Panc1 (cell line): ENCODE results near the gene ADARB2. TPM values are rescaled to one million over a fixed set of nuclear protein-coding genes. Genes with fewer than 3 reads are reported as not detected.

Source experiments
- ATAC-seq: fragments of 200-7000 bp; cut with Tn5 transposase; 2 replicates; pipeline ENCODE4 v1.9.1; 2020; ENCODE audit warnings: mild to moderate bottlenecking, moderate library complexity
- BruUV-seq: library from RNA; stranded (reverse); fragments of 400-500 nt; replicated peaks from 2 replicates; lab custom pipeline; 2021; lab: Mats Ljungman, UMichigan
- CTCF ChIA-PET: fragments of 300-600 bp; sonication (Branson Sonifier 250); formaldehyde crosslinking; loops from one replicate; lab custom pipeline; 2022; ENCODE audit warnings: antibody characterized with exemption; lab: Charles Lee
- POLR2A ChIA-PET: fragments of 300-600 bp; sonication (Branson Sonifier 250); formaldehyde crosslinking; loops from one replicate; lab custom pipeline; 2022; ENCODE audit warnings: antibody characterized with exemption; lab: Charles Lee
- DNase-seq: peaks from one replicate; pipeline ENCODE4 v3.0.0-alpha.2; 2010; ENCODE audit warnings: low read depth, low spot score
- H3K27ac ChIP-seq: 2 replicates; pipeline ENCODE4 v1.5.1; 2011; ENCODE audit warnings: mild to moderate bottlenecking, low read length, inconsistent platforms
- H3K27me3 ChIP-seq: fragments of 200-500 bp; sonication (Bioruptor generic); 2 replicates; pipeline ENCODE4 v1.6.0; 2014; ENCODE audit warnings: low read length, inconsistent platforms; ENCODE audit not compliant: control insufficient read depth, insufficient read depth
- H3K36me3 ChIP-seq: fragments of 200-500 bp; sonication (Bioruptor generic); 2 replicates; pipeline ENCODE4 v1.5.1; 2014; ENCODE audit warnings: inconsistent platforms, mild to moderate bottlenecking, low read length, moderate library complexity; ENCODE audit not compliant: control insufficient read depth, insufficient read depth
- H3K4me1 ChIP-seq: 2 replicates; pipeline ENCODE4 v1.5.1; 2011; ENCODE audit warnings: inconsistent platforms, mild to moderate bottlenecking, low read length, moderate library complexity; ENCODE audit not compliant: control insufficient read depth, insufficient read depth
- H3K4me3 ChIP-seq, 2 experiments: 2 replicates each; pipeline ENCODE4 v1.5.1; 2011 to 2012; ENCODE audit warnings: low read depth in 2 of 2, low read length in 2 of 2, mild to moderate bottlenecking in 2 of 2, inconsistent platforms in 1 of 2, moderate library complexity in 1 of 2
- H3K9me3 ChIP-seq: fragments of 200-500 bp; sonication (Bioruptor generic); 2 replicates; pipeline ENCODE4 v1.5.1; 2014; ENCODE audit warnings: low read depth, mild to moderate bottlenecking, inconsistent platforms, low read length, moderate library complexity; ENCODE audit not compliant: control insufficient read depth, insufficient read depth
- CTCF ChIP-seq: fragments of 450-650 bp; IDR thresholded peaks from 2 replicates; pipeline ENCODE4 v1.5.1; 2017; ENCODE audit warnings: mild to moderate bottlenecking
- POLR2AphosphoS5 ChIP-seq: IDR thresholded peaks from 2 replicates; pipeline ENCODE4 v1.6.1; 2012; ENCODE audit warnings: mild to moderate bottlenecking, low read depth, low read length, moderate library complexity
- REST ChIP-seq, 2 experiments: IDR thresholded peaks; 2 replicates each; pipeline ENCODE4 v1.6.1; 2011 to 2012; ENCODE audit warnings: low read depth in 2 of 2, control low read depth in 1 of 2, low read length in 1 of 2, mild to moderate bottlenecking in 1 of 2, moderate library complexity in 1 of 2; ENCODE audit not compliant: insufficient read depth in 1 of 2
- SIN3A ChIP-seq: IDR thresholded peaks from 2 replicates; pipeline ENCODE4 v1.6.1; 2012; ENCODE audit warnings: low read depth, mild to moderate bottlenecking, low read length, moderate library complexity, borderline replicate concordance; ENCODE audit not compliant: insufficient read depth
- TCF7L2 ChIP-seq: IDR thresholded peaks from 2 replicates; pipeline ENCODE4 v1.6.1; 2011; ENCODE audit warnings: mild to moderate bottlenecking, low read depth, low read length, inconsistent platforms
- in situ Hi-C: cut with HindIII; loops from 2 replicates; pipeline ENCODE4 v1.10.0; 2016; ENCODE audit warnings: low sequenced_read_pairs, low pct_unique_long_range_greater_than_20kb
- intact Hi-C: fragments of 100-400 bp; cut with micrococcal nuclease; formaldehyde crosslinking; loops from one replicate; pipeline ENCODE4 v1.10.0; 2022; ENCODE audit not compliant: unreplicated experiment
- total RNA-seq: library from RNA; stranded (reverse); gene quantifications from one replicate; pipeline ENCODE4 v1.2.1, GENCODE V29; 2021; ENCODE audit not compliant: unreplicated experiment

Gene ADARB2
- total RNA-seq, 1 experiment from 2014 or later, result 0.31 TPM

GRCh38 chr10:1130995-1131790, 606.1 kb downstream of the ADARB2 start:
- in situ Hi-C loops (no loop called here), intact Hi-C loops (no loop called here)
- POLR2A ChIA-PET, result no interaction called here
- TF ChIP-seq REST (IDR thresholded peaks at IDR 0.05; ENCODE audit: insufficient read depth in 1 of 2, low read depth in 2 of 2, low read length in 1 of 2) (no peak), SIN3A (no peak), CTCF (no peak), POLR2AphosphoS5 (no peak), TCF7L2 (no peak)
- Histone ChIP-seq H3K27ac (no peak overlapping the region), H3K4me1 (no peaks in the 10 kb centered on the region), H3K4me3 (no peak overlapping the region), H3K9me3 (no peaks in the 10 kb centered on the region), H3K36me3 (no peaks in the 10 kb centered on the region), H3K27me3 (no peaks in the 10 kb centered on the region)
- CTCF ChIA-PET, result no interaction called here
- no TSS peak for BruUV-seq
- DNase-seq (no peak), ATAC-seq (no peak)

GRCh38 chr10:1130226-1130625, 607.1 kb downstream of the ADARB2 start:
- Histone ChIP-seq H3K4me1 (no peaks in the 10 kb centered on the region), H3K36me3 (no peaks in the 10 kb centered on the region), H3K27me3 (no peaks in the 10 kb centered on the region), H3K27ac (no peak overlapping the region), H3K4me3 (no peak overlapping the region), H3K9me3 (no peaks in the 10 kb centered on the region)
- CTCF ChIA-PET, result no interaction called here
- BruUV-seq, result no TSS peak
- TF ChIP-seq TCF7L2, result no peak
- no peak for TF ChIP-seq REST (IDR thresholded peaks at IDR 0.05; ENCODE audit: insufficient read depth in 1 of 2, low read depth in 2 of 2, low read length in 1 of 2)
- TF ChIP-seq POLR2AphosphoS5, result no peak
- no peak for TF ChIP-seq SIN3A
- no peak for TF ChIP-seq CTCF
- POLR2A ChIA-PET, result no interaction called here
- ATAC-seq, result no peak
- no peak for DNase-seq
- intact Hi-C loops, result no loop called here
- in situ Hi-C loops, result no loop called here
